NCI-H1048 (cell line): Measurements from ENCODE around the gene RAB9A.

Experiments used
- DNase-seq: peaks from one replicate; lab custom pipeline; 2025; lab: John Stamatoyannopoulos, UW

RAB9A gene

GRCh38 chrX:13750204-13750603 lies 61.3 kb downstream of the RAB9A start:
- DNase-seq = peak; percentile 15

- no peak for DNase-seq
Observed at GRCh38 chrX:13750812-13751211, 61.9 kb downstream of the RAB9A start.

GRCh38 chrX:13752141-13752540 lies 63.2 kb downstream of the RAB9A start:
- DNase-seq = no peak

DNA sequence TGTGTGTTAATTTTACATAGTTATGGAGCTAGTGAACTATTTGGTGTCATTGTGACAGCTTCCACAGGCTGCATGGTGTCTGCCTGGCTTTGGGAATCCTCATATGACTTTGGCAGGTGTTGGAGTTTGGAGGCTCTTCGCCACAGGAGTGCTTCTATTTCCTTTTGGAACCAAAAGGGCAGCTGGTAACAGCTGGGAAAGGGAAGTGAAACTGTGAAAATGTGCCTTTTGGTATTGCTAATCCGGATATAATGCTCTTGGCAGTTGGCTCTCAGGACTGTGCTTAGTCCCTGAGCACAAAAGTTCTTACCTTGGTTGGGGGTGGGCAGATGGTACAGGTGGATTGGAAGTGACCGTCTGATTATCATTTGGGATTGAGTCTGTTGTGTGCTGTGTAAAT lies 63.7 kb downstream of the RAB9A start:
- no peak for DNase-seq

- no peak for DNase-seq
Observed at GRCh38 chrX:13754765-13755164, 65.8 kb downstream of the RAB9A start.

DNA sequence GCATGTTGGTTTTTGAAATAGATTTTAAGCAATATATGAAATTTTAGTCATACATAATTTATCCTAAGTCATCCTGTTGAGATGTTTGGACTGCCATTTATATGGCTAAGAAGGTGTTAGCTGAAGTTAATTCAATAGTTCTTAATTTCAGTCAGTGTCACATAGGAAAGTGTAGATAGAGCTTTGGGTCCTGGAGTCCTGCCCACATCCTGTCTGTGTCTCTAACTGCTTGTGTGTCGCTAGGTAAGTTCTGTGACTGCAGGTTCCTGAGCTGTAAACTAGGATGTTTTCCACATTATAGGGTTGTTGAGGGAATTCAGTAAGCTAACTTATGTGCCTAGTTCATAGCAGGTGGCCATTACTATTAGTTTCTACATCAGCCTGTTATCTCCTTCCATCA lies 66.3 kb downstream of the RAB9A start:
- no peak for DNase-seq

GRCh38 chrX:13756381-13756780 lies 67.5 kb downstream of the RAB9A start:
- no peak for DNase-seq

- no peak for DNase-seq
Observed at GRCh38 chrX:13759152-13759718, 70.3 kb downstream of the RAB9A start.
